Glomerular visceral epithelial cell (primary cell): ENCODE data around the gene DUSP28.
A peak's percentile ranks its signal among the peaks of the same experiment; 100 is the strongest.

ENCODE experiments used
- DNase-seq: peaks from one replicate; pipeline ENCODE4 v3.0.0-alpha.2; 2016; ENCODE audit errors: extremely low spot score

Gene DUSP28

GRCh38 chr2:240572141-240573031 lies 12.2 kb downstream of the DUSP28 start:
- DNase-seq = no peak

GRCh38 chr2:240573071-240573515 lies 12.9 kb downstream of the DUSP28 start:
- DNase-seq = no peak

GRCh38 chr2:240573516-240574385 lies 13.6 kb downstream of the DUSP28 start:
- DNase-seq = no peak

- DNase-seq = no peak
Measured at GRCh38 chr2:240574386-240575100, 14.4 kb downstream of the DUSP28 start.

- DNase-seq = no peak
Measured at GRCh38 chr2:240575101-240575965, 15.2 kb downstream of the DUSP28 start.

GRCh38 chr2:240576036-240576435 lies 15.9 kb downstream of the DUSP28 start:
- no peak for DNase-seq

GRCh38 chr2:240576436-240577205 lies 16.5 kb downstream of the DUSP28 start:
- DNase-seq = no peak

GRCh38 chr2:240577281-240578109 lies 17.3 kb downstream of the DUSP28 start:
- DNase-seq = no peak

- no peak for DNase-seq
Measured at GRCh38 chr2:240578110-240578450, 17.9 kb downstream of the DUSP28 start.

GRCh38 chr2:240578488-240578887 lies 18.3 kb downstream of the DUSP28 start:
- no peak for DNase-seq

- DNase-seq = no peak
Measured at GRCh38 chr2:240579071-240579762, 19.1 kb downstream of the DUSP28 start.

GRCh38 chr2:240579771-240580614 lies 19.8 kb downstream of the DUSP28 start:
- DNase-seq = peak; percentile 91

- no peak for DNase-seq
Measured at GRCh38 chr2:240581811-240582210, 21.7 kb downstream of the DUSP28 start.

- DNase-seq = no peak
Measured at GRCh38 chr2:240582781-240583180, 22.6 kb downstream of the DUSP28 start.

GRCh38 chr2:240583774-240584173 lies 23.6 kb downstream of the DUSP28 start:
- no peak for DNase-seq

GRCh38 chr2:240584486-240585031 lies 24.4 kb downstream of the DUSP28 start:
- peak; percentile 41 for DNase-seq

- DNase-seq = peak; percentile 29
Measured at GRCh38 chr2:240585101-240585500, 24.9 kb downstream of the DUSP28 start.
